H1 (cell line): ENCODE results near the gene CSNK2B. TPM values are rescaled to one million over a fixed set of nuclear protein-coding genes. Genes with fewer than 3 reads are reported as not detected.

Source experiments
- CTCF ChIA-PET: fragments of 300-600 bp; sonication (Branson Sonifier 250); formaldehyde crosslinking; loops from one replicate; lab custom pipeline; 2021; ENCODE audit not compliant: partially characterized antibody; lab: Charles Lee
- POLR2A ChIA-PET: fragments of 300-600 bp; sonication (Branson Sonifier 250); formaldehyde crosslinking; loops from one replicate; lab custom pipeline; 2021; ENCODE audit warnings: inconsistent platforms; ENCODE audit not compliant: partially characterized antibody; lab: Charles Lee
- DNase-seq, 2 experiments: peaks; one replicate each; pipeline versions ENCODE4 v3.0.0 to v3.0.0-alpha.2; 2010 to 2022; ENCODE audit warnings: low spot score in 2 of 2, low read depth in 1 of 2, mixed read lengths in 1 of 2
- FAIRE-seq: peaks from 2 replicates; lab custom pipeline; 2011; peaks lifted over from hg19 to GRCh38; lab: Jason Lieb, UNC
- H2AFZ ChIP-seq: 2 replicates; pipeline ENCODE4 v1.8.1; 2012; ENCODE audit warnings: low read length, inconsistent platforms
- H2AK5ac ChIP-seq: 2 replicates; pipeline ENCODE4 v1.6.1; 2013; ENCODE audit warnings: low read depth, low read length
- H2BK120ac ChIP-seq: replicated peaks from 2 replicates; pipeline ENCODE3; 2013; ENCODE audit warnings: low read depth, low read length, inconsistent platforms
- H2BK12ac ChIP-seq: 2 replicates; pipeline ENCODE4 v1.6.1; 2013; ENCODE audit warnings: low read depth, low read length
- H2BK15ac ChIP-seq: 2 replicates; pipeline ENCODE4 v1.6.1; 2013; ENCODE audit warnings: low read length
- H2BK20ac ChIP-seq: 2 replicates; pipeline ENCODE4 v1.6.1; 2013; ENCODE audit warnings: low read length
- H2BK5ac ChIP-seq: 2 replicates; pipeline ENCODE4 v1.6.1; 2013; ENCODE audit warnings: low read depth, low read length
- H3K14ac ChIP-seq: 2 replicates; pipeline ENCODE4 v1.6.1; 2013; ENCODE audit warnings: inconsistent platforms; ENCODE audit not compliant: insufficient read length
- H3K18ac ChIP-seq: 2 replicates; pipeline ENCODE4 v1.6.1; 2013; ENCODE audit warnings: low read length; ENCODE audit errors: extremely low read depth
- H3K23ac ChIP-seq: 2 replicates; pipeline ENCODE4 v1.6.1; 2013; ENCODE audit warnings: inconsistent platforms; ENCODE audit not compliant: insufficient read length
- H3K23me2 ChIP-seq: 2 replicates; pipeline ENCODE4 v1.6.1; 2013; ENCODE audit warnings: low read depth, low read length
- H3K27ac ChIP-seq: 2 replicates; pipeline ENCODE4 v1.6.1; 2011; ENCODE audit warnings: low read depth, low read length, inconsistent platforms
- H3K27me3 ChIP-seq, 4 experiments: replicated peaks in 1 of 4; 1 replicate in 1 of 4; 2 replicates in 3 of 4; pipeline versions ENCODE4 v1.6.1 to v1.8.1; 2011 to 2013; ENCODE audit warnings: low read length in 3 of 4, mild to moderate bottlenecking in 3 of 4, inconsistent platforms in 2 of 4, mixed read lengths in 2 of 4, moderate library complexity in 1 of 4; ENCODE audit not compliant: control insufficient read depth in 3 of 4, insufficient read depth in 3 of 4; ENCODE audit errors: extremely low read depth in 1 of 4
- H3K36me3 ChIP-seq, 4 experiments: 2 replicates each; pipeline versions ENCODE4 v1.6.1 to v1.8.1; 2011 to 2013; ENCODE audit warnings: mild to moderate bottlenecking in 4 of 4, low read length in 3 of 4, moderate library complexity in 2 of 4, control low read depth in 1 of 4, inconsistent platforms in 1 of 4; ENCODE audit not compliant: insufficient read depth in 4 of 4, control insufficient read depth in 2 of 4
- H3K4ac ChIP-seq: replicated peaks from 2 replicates; pipeline ENCODE3; 2013; ENCODE audit warnings: low read length, low read depth, mixed read lengths, inconsistent platforms; ENCODE audit not compliant: insufficient read length
- H3K4me1 ChIP-seq, 4 experiments: replicated peaks in 1 of 4; 1 replicate in 1 of 4; 2 replicates in 3 of 4; pipeline versions ENCODE4 v1.6.1 to v1.8.1; 2011 to 2013; ENCODE audit warnings: low read length in 3 of 4, inconsistent platforms in 2 of 4, mixed read lengths in 1 of 4; ENCODE audit not compliant: insufficient read depth in 4 of 4, control insufficient read depth in 3 of 4
- H3K4me2 ChIP-seq, 2 experiments: 2 replicates each; pipeline versions ENCODE4 v1.6.1 to v1.8.1; 2011 to 2013; ENCODE audit warnings: low read depth in 2 of 2, low read length in 2 of 2, control low read depth in 1 of 2, inconsistent platforms in 1 of 2, mild to moderate bottlenecking in 1 of 2; ENCODE audit not compliant: insufficient read depth in 1 of 2
- H3K4me3 ChIP-seq, 4 experiments: fragments of 200-600, 300-600 bp in 1 of 4; sonication (generic), shearing (Covaris generic), sonication (Bioruptor Twin) in 1 of 4; 2 replicates each; pipeline versions ENCODE4 v1.5.1 to v1.8.1; 2011 to 2016; ENCODE audit warnings: low read length in 4 of 4, low read depth in 3 of 4, control low read depth in 2 of 4, inconsistent platforms in 2 of 4, mild to moderate bottlenecking in 2 of 4, mixed read lengths in 1 of 4, moderate library complexity in 1 of 4; ENCODE audit not compliant: insufficient read depth in 2 of 4; ENCODE audit errors: extremely low read depth in 1 of 4
- H3K56ac ChIP-seq: replicated peaks from 2 replicates; pipeline ENCODE3; 2013; ENCODE audit warnings: low read depth, mild to moderate bottlenecking, mixed read lengths, low read length, inconsistent platforms; ENCODE audit not compliant: insufficient read length
- H3K79me1 ChIP-seq: 2 replicates; pipeline ENCODE4 v1.6.1; 2013; ENCODE audit warnings: low read depth, low read length, control low read depth
- H3K79me2 ChIP-seq, 2 experiments: 2 replicates each; pipeline versions ENCODE4 v1.6.1 to v1.8.1; 2012 to 2013; ENCODE audit warnings: low read length in 2 of 2, mild to moderate bottlenecking in 2 of 2, inconsistent platforms in 1 of 2; ENCODE audit not compliant: insufficient read depth in 2 of 2, control insufficient read depth in 1 of 2
- H3K9ac ChIP-seq, 4 experiments: replicated peaks in 1 of 4; 1 replicate in 1 of 4; 2 replicates in 3 of 4; pipeline versions ENCODE4 v1.6.1 to v1.8.1; 2011 to 2013; ENCODE audit warnings: low read depth in 3 of 4, low read length in 3 of 4, control low read depth in 2 of 4, mild to moderate bottlenecking in 2 of 4, moderate library complexity in 2 of 4, inconsistent platforms in 1 of 4; ENCODE audit errors: extremely low read depth in 1 of 4
- H3K9me3 ChIP-seq, 2 experiments: 2 replicates each; pipeline versions ENCODE4 v1.6.1 to v1.8.1; 2012 to 2013; ENCODE audit warnings: mild to moderate bottlenecking in 2 of 2, moderate library complexity in 2 of 2, control low read depth in 1 of 2, inconsistent platforms in 1 of 2, low read depth in 1 of 2, low read length in 1 of 2, mixed read lengths in 1 of 2; ENCODE audit not compliant: insufficient read depth in 2 of 2
- H4K20me1 ChIP-seq, 2 experiments: replicated peaks in 1 of 2; 2 replicates each; pipeline versions ENCODE3 to v1.8.1; 2011 to 2013; ENCODE audit warnings: inconsistent platforms in 2 of 2, low read length in 2 of 2, mild to moderate bottlenecking in 1 of 2; ENCODE audit not compliant: insufficient read depth in 2 of 2, control insufficient read depth in 1 of 2
- H4K5ac ChIP-seq: 2 replicates; pipeline ENCODE4 v1.6.1; 2013; ENCODE audit warnings: low read length, low read depth, mixed read lengths, inconsistent platforms; ENCODE audit not compliant: insufficient read length
- H4K8ac ChIP-seq: 2 replicates; pipeline ENCODE4 v1.8.0; 2013; ENCODE audit warnings: mild to moderate bottlenecking, moderate library complexity, low read length, inconsistent platforms; ENCODE audit not compliant: insufficient read depth; ENCODE audit errors: extremely low read depth
- H4K91ac ChIP-seq: replicated peaks from 2 replicates; pipeline ENCODE3; 2013; ENCODE audit warnings: low read length, mixed read lengths, inconsistent platforms; ENCODE audit not compliant: insufficient read length
- POLR2A ChIP-seq, 2 experiments: IDR thresholded peaks; 1 replicate in 1 of 2; 2 replicates in 1 of 2; pipeline ENCODE4 v1.6.1; 2011; ENCODE audit warnings: low read depth in 2 of 2, low read length in 2 of 2, mild to moderate bottlenecking in 2 of 2; ENCODE audit errors: control extremely low read depth in 1 of 2
- YY1 ChIP-seq: IDR thresholded peaks from 2 replicates; pipeline ENCODE4 v1.6.1; 2011; ENCODE audit warnings: low read depth, mild to moderate bottlenecking, low read length
- WGBS, 2 experiments: shearing (Covaris generic) in 1 of 2; methylation state at CpG; one replicate each; pipeline versions ENCODE4 v1.1.6 to v1.1.7; 2013 to 2015; ENCODE audit warnings: low lambda C conversion rate in 2 of 2, mixed read lengths in 2 of 2, inconsistent platforms in 1 of 2, low coverage in 1 of 2, missing lambda C conversion rate in 1 of 2; ENCODE audit not compliant: insufficient replicate concordance in 2 of 2, insufficient coverage in 1 of 2, insufficient read length in 1 of 2; ENCODE audit errors: extremely low coverage in 1 of 2, missing lambda C conversion rate in 1 of 2; 5-methylcytosine and 5-hydroxymethylcytosine counted together
- polyA plus RNA-seq, 7 experiments: library from polyadenylated mRNA; depleted of rRNA in 3 of 7; stranded (reverse) in 5 of 7; unstranded in 2 of 7; fragments of >200 nt in 5 of 7; fragments of 200-250 nt in 2 of 7; gene quantifications; 1 replicate in 5 of 7; 2 replicates in 1 of 7; 4 replicates in 1 of 7; pipeline versions ENCODE4 v1.2.1 to v1.2.3, GENCODE V29; 2011 to 2013; ENCODE audit warnings: missing spikeins in 2 of 7, mixed read lengths in 2 of 7
- total RNA-seq: library from RNA; stranded (reverse); fragmentation: NEBNext Ultra II Directional; extraction: Animal tissue kit (Norgen Biotek cat#: 25700); gene quantifications from 2 replicates; pipeline ENCODE4 v1.2.1, GENCODE V29; 2021
- TF ChIP-seq, protein P1 (sequence below): IDR thresholded peaks from 2 replicates; pipeline ENCODE4 v1.6.1; 2012; ENCODE audit warnings: low read length, inconsistent platforms
- TF ChIP-seq, protein P2 (sequence below), 3 experiments: IDR thresholded peaks; 1 replicate in 2 of 3; 2 replicates in 1 of 3; pipeline versions ENCODE4 v1.5.1 to v1.6.1; 2011; ENCODE audit warnings: low read length in 3 of 3, mild to moderate bottlenecking in 3 of 3, inconsistent platforms in 2 of 3, low read depth in 1 of 3, moderate library complexity in 1 of 3; ENCODE audit not compliant: insufficient read depth in 1 of 3; ENCODE audit errors: control extremely low read depth in 1 of 3

The CSNK2B gene
- total and polyA plus RNA-seq, 2 of the 8 experiments (the other 6 are each of a cell fraction or from before 2014, with no cell fraction given) = 169 to 208 TPM

DNA sequence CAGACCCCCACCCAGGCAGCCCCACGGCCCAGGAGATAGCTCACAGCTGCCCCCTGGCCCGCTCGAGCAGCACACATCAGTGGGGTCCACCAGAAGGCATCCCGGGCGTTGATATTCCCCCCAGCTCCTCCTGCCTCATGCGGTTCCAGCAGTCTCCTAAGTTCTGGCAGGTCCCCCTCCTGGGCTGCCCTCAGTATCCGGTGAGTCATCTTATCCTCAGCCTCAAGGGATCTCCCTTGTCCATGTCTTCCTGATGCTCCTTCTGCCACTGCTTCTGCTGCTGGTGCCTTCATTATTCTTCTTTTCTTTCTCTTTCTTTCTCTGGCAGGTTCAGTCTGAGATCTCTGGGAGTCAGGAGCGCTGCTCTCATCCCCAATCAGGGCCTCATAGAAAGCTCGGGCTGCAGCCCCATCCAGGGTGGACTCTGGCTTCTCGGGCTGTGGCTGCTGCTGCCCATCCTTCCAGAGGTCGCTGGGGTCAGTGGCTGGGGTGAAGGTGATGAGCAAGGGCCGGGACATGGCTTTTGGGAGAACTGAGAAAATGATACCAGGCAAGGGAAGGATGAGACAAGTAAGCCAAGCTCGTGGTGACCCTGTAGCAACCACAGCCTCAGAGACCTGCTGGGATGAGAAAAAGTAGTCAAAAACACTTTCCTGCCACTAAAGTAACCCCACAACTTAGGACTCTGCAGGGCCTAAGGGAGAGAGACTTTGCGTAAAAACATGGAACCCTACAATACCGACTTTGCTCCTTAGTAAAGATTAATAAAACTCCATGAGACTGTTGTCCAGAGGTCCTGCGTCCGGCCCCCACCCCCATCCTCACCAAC lies 1.7 kb upstream of the CSNK2B start:
- peak overlapping the region; percentile 98 for H3K18ac ChIP-seq
- H3K27ac ChIP-seq = peak overlapping the region; percentile 97
- no peak overlapping the region for H3K14ac ChIP-seq
- DNase-seq = no peak
- no peaks in the 10 kb centered on the region for H3K9me3 ChIP-seq
- peak overlapping the region; percentile 88 to 94 (median 90) for H3K4me3 ChIP-seq
- H2BK20ac ChIP-seq = no peak overlapping the region
- peaks cover 7 to 9% of the 10 kb centered on the region in 2 experiments for H4K20me1 ChIP-seq
- H2BK12ac ChIP-seq = peak overlapping the region; percentile 10; the same call in 1 of the 2 replicates
- H2BK5ac ChIP-seq = peak overlapping the region; percentile 91
- no peak for TF ChIP-seq YY1
- TF ChIP-seq, protein P1, sequence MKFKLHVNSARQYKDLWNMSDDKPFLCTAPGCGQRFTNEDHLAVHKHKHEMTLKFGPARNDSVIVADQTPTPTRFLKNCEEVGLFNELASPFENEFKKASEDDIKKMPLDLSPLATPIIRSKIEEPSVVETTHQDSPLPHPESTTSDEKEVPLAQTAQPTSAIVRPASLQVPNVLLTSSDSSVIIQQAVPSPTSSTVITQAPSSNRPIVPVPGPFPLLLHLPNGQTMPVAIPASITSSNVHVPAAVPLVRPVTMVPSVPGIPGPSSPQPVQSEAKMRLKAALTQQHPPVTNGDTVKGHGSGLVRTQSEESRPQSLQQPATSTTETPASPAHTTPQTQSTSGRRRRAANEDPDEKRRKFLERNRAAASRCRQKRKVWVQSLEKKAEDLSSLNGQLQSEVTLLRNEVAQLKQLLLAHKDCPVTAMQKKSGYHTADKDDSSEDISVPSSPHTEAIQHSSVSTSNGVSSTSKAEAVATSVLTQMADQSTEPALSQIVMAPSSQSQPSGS = 0 out of 2 replicates have a peak, but pooled peaks have one; percentile 4
- TF ChIP-seq, protein P2, sequence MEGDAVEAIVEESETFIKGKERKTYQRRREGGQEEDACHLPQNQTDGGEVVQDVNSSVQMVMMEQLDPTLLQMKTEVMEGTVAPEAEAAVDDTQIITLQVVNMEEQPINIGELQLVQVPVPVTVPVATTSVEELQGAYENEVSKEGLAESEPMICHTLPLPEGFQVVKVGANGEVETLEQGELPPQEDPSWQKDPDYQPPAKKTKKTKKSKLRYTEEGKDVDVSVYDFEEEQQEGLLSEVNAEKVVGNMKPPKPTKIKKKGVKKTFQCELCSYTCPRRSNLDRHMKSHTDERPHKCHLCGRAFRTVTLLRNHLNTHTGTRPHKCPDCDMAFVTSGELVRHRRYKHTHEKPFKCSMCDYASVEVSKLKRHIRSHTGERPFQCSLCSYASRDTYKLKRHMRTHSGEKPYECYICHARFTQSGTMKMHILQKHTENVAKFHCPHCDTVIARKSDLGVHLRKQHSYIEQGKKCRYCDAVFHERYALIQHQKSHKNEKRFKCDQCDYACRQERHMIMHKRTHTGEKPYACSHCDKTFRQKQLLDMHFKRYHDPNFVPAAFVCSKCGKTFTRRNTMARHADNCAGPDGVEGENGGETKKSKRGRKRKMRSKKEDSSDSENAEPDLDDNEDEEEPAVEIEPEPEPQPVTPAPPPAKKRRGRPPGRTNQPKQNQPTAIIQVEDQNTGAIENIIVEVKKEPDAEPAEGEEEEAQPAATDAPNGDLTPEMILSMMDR (IDR thresholded peaks at IDR 0.05; ENCODE audit: control extremely low read depth in 1 of 3, insufficient read depth in 1 of 3, low read depth in 1 of 3, low read length in 3 of 3) = 0 out of 4 replicates have a peak, but pooled peaks of 1 of the 3 experiments have one; percentile 2
- no peak for TF ChIP-seq POLR2A (IDR thresholded peaks at IDR 0.05; ENCODE audit: control extremely low read depth in 1 of 2, low read depth in 2 of 2, low read length in 2 of 2)
- TF ChIP-seq, all 59 proteins: peak for 2
- H2AFZ ChIP-seq = no peak overlapping the region
- peaks cover 12% of the 10 kb centered on the region for H3K23me2 ChIP-seq
- peak overlapping the region; percentile 43; the same call in 1 of the 2 replicates for H2AK5ac ChIP-seq
- H2BK15ac ChIP-seq = no peak overlapping the region; the same call in 1 of the 2 replicates
- no peak overlapping the region for H4K5ac ChIP-seq
- H3K23ac ChIP-seq = no peak overlapping the region
- peaks cover 0 to 52% of the 10 kb centered on the region in 2 experiments; a peak in 3 of 4 replicates for H3K79me2 ChIP-seq
- 49% methylated on average over 17 of the region's 17 CpGs; no CpG with 5 or more reads in 1 of the 2 experiments for WGBS, 2 experiments
- H3K4me1 ChIP-seq = peaks cover 0 to 19% (median 5%) of the 10 kb centered on the region in 4 experiments; a peak in 5 of 7 replicates
- no peak for FAIRE-seq
- peaks cover 12% of the 10 kb centered on the region for H3K79me1 ChIP-seq
- peak overlapping the region; percentile 6 for H4K91ac ChIP-seq
- H2BK120ac ChIP-seq = no peak overlapping the region
- ChIA-PET CTCF (interaction anchor here (0.6 to 3.8 kb wide), 20 partner anchors 9 to 288 kb away, joined by 3 to 38 read pairs (median 4); partner anchors contain the start of genes APOM, BAG6, LSM2 and TNF), POLR2A (interaction anchor here (0.6 to 25.5 kb wide), 51 partner anchors 9 to 1306 kb away, joined by 3 to 883 read pairs (median 4); partner anchors contain the start of genes ABHD16A, AIF1, APOM and ATP6V1G2)
- peak overlapping the region; percentile 74 to 82 for H3K4me2 ChIP-seq
- 0 out of 2 replicates have a peak overlapping the region, but pooled peaks have one; percentile 42 for H4K8ac ChIP-seq
- H3K4ac ChIP-seq = no peak overlapping the region
- H3K56ac ChIP-seq = peak overlapping the region; percentile 37
- H3K9ac ChIP-seq = peak overlapping the region; percentile 80 to 95 (median 90)
- H3K27me3 ChIP-seq = no peaks in the 10 kb centered on the region
- H3K36me3 ChIP-seq = peaks cover 22 to 38% (median 28%) of the 10 kb centered on the region in 4 experiments
